Smooth muscle cell (in vitro differentiated cells): ENCODE measurements around the gene KDM4C. TPM values are rescaled to one million over a fixed set of nuclear protein-coding genes. Genes with fewer than 3 reads are reported as not detected.

Experiments
- DNase-seq: peaks from one replicate; lab custom pipeline; 2025; ENCODE audit not compliant: unreplicated experiment; lab: John Stamatoyannopoulos, UW
- H2AFZ ChIP-seq: fragments of 200-600 bp; sonication (generic); 2 replicates; pipeline ENCODE4 v1.6.0; 2016; ENCODE audit warnings: antibody characterized with exemption, low read depth, mild to moderate bottlenecking
- H3F3A ChIP-seq: fragments of 200-600 bp; sonication (generic); 2 replicates; pipeline ENCODE4 v1.6.0; 2017; ENCODE audit warnings: antibody characterized with exemption, low read depth
- H3K27ac ChIP-seq: fragments of 200-600 bp; sonication (generic); 2 replicates; pipeline ENCODE4 v1.5.1; 2016; ENCODE audit warnings: low read depth, mild to moderate bottlenecking
- H3K27me3 ChIP-seq: fragments of 200-600 bp; sonication (generic); 2 replicates; pipeline ENCODE4 v1.6.1; 2016; ENCODE audit warnings: low read depth, mild to moderate bottlenecking
- H3K36me3 ChIP-seq: fragments of 200-600 bp; sonication (generic); 2 replicates; pipeline ENCODE4 v1.5.1; 2016; ENCODE audit warnings: low read depth
- H3K4me1 ChIP-seq: fragments of 200-600 bp; sonication (generic); 2 replicates; pipeline ENCODE4 v1.5.1; 2016; ENCODE audit warnings: low read depth
- H3K4me2 ChIP-seq: fragments of 200-600 bp; sonication (generic); 2 replicates; pipeline ENCODE4 v1.6.0; 2016; ENCODE audit warnings: mild to moderate bottlenecking
- H3K4me3 ChIP-seq: fragments of 200-600 bp; sonication (generic); 2 replicates; pipeline ENCODE4 v1.5.1; 2016; ENCODE audit warnings: mild to moderate bottlenecking
- H3K79me2 ChIP-seq: fragments of 200-600 bp; sonication (generic); 2 replicates; pipeline ENCODE4 v1.6.0; 2016; ENCODE audit warnings: low read depth, mild to moderate bottlenecking
- H3K9ac ChIP-seq: fragments of 200-600 bp; sonication (generic); 2 replicates; pipeline ENCODE4 v1.6.0; 2016; ENCODE audit warnings: low read depth
- H3K9me3 ChIP-seq: fragments of 200-600 bp; sonication (generic); replicated peaks from 2 replicates; pipeline ENCODE4 v1.5.1; 2016; ENCODE audit warnings: low read depth
- H4K20me1 ChIP-seq: fragments of 200-600 bp; sonication (generic); 2 replicates; pipeline ENCODE4 v1.6.0; 2016; ENCODE audit warnings: low read depth
- CTCF ChIP-seq: fragments of 200-600 bp; sonication (generic); IDR thresholded peaks from 2 replicates; pipeline ENCODE4 v1.5.1; 2017; ENCODE audit warnings: borderline replicate concordance, mild to moderate bottlenecking, antibody characterized with exemption; ENCODE audit not compliant: insufficient read depth, poor library complexity, severe bottlenecking
- WGBS: methylation state at CpG from one replicate; pipeline ENCODE4 v1.1.7; 2016; ENCODE audit warnings: low lambda C conversion rate; 5-methylcytosine and 5-hydroxymethylcytosine counted together
- polyA plus RNA-seq: library from polyadenylated mRNA; unstranded; fragments of >200 nt; fragmentation: Nextera tagmentation; extraction: Ambion mirVana; gene quantifications from 2 replicates; pipeline ENCODE4 v1.2.1, GENCODE V29; 2016
- total RNA-seq: library from RNA; depleted of rRNA; stranded (reverse); fragments of >200 nt; gene quantifications from 2 replicates; pipeline ENCODE4 v1.2.3, GENCODE V29; 2014

KDM4C gene
- total and polyA plus RNA-seq, 2 experiments from 2014 or later: 7.5 to 20.2 TPM

- no peak for DNase-seq
- Histone ChIP-seq H3K4me2 (no peak overlapping the region), H2AFZ (no peak overlapping the region), H3K4me1 (peaks cover 11% of the 10 kb centered on the region), H3K27me3 (no peaks in the 10 kb centered on the region), H3K9ac (no peak overlapping the region), H3K36me3 (no peaks in the 10 kb centered on the region), H3K79me2 (no peaks in the 10 kb centered on the region), H4K20me1 (no peaks in the 10 kb centered on the region), H3K9me3 (no peaks in the 10 kb centered on the region), H3K27ac (no peak overlapping the region), H3K4me3 (no peak overlapping the region), H3F3A (peaks cover 3% of the 10 kb centered on the region)
- TF ChIP-seq CTCF: no peak
- 90% methylated on average over 3 of the region's 3 CpGs for WGBS
Observed at GRCh38 chr9:7173139-7173538, 415.4 kb downstream of the KDM4C start.

- H3K79me2 ChIP-seq: no peaks in the 10 kb centered on the region
- no peak for DNase-seq
- H3K36me3 ChIP-seq: no peaks in the 10 kb centered on the region
- no peak overlapping the region for H3K4me2 ChIP-seq
- H2AFZ ChIP-seq: no peak overlapping the region
- H3K4me1 ChIP-seq: peaks cover 11% of the 10 kb centered on the region
- no peaks in the 10 kb centered on the region for H3K9me3 ChIP-seq
- WGBS: 91% methylated on average over 7 of the region's 7 CpGs
- no peak overlapping the region for H3K4me3 ChIP-seq
- H3F3A ChIP-seq: peaks cover 3% of the 10 kb centered on the region
- TF ChIP-seq CTCF: no peak
- H4K20me1 ChIP-seq: no peaks in the 10 kb centered on the region
- no peaks in the 10 kb centered on the region for H3K27me3 ChIP-seq
- no peak overlapping the region for H3K9ac ChIP-seq
- no peak overlapping the region for H3K27ac ChIP-seq
Observed at GRCh38 chr9:7174301-7174700, 416.5 kb downstream of the KDM4C start.

- Histone ChIP-seq H2AFZ (no peak overlapping the region), H3K4me2 (no peak overlapping the region), H3K9ac (no peak overlapping the region), H4K20me1 (no peaks in the 10 kb centered on the region), H3K36me3 (no peaks in the 10 kb centered on the region), H3K4me1 (peaks cover 11% of the 10 kb centered on the region), H3K9me3 (no peaks in the 10 kb centered on the region), H3F3A (peaks cover 3% of the 10 kb centered on the region), H3K27me3 (no peaks in the 10 kb centered on the region), H3K27ac (no peak overlapping the region), H3K79me2 (no peaks in the 10 kb centered on the region), H3K4me3 (no peak overlapping the region)
- WGBS: 79% methylated on average over 8 of the region's 8 CpGs
- no peak for DNase-seq
- no peak for TF ChIP-seq CTCF
Observed at GRCh38 chr9:7174884-7175283, 417.1 kb downstream of the KDM4C start.

GRCh38 chr9:7176561-7176960 lies 418.8 kb downstream of the KDM4C start:
- H3K9ac ChIP-seq: no peak overlapping the region
- H3K9me3 ChIP-seq: no peaks in the 10 kb centered on the region
- no peak overlapping the region for H3K4me2 ChIP-seq
- no peaks in the 10 kb centered on the region for H3K27me3 ChIP-seq
- H3K4me1 ChIP-seq: peaks cover 11% of the 10 kb centered on the region
- H3K79me2 ChIP-seq: no peaks in the 10 kb centered on the region
- DNase-seq: no peak
- no peak overlapping the region for H2AFZ ChIP-seq
- H3F3A ChIP-seq: peaks cover 3% of the 10 kb centered on the region
- H3K27ac ChIP-seq: no peak overlapping the region
- no peaks in the 10 kb centered on the region for H3K36me3 ChIP-seq
- TF ChIP-seq CTCF: no peak
- no peak overlapping the region for H3K4me3 ChIP-seq
- 38% methylated on average over 1 of the region's 1 CpG for WGBS
- no peaks in the 10 kb centered on the region for H4K20me1 ChIP-seq
